Sigmoid colon (tissue), 7 donors: Measurements from ENCODE around the gene UBAP1. TPM values are rescaled to one million over a fixed set of nuclear protein-coding genes. Genes with fewer than 3 reads are reported as not detected.
"Not testable (repeated sequence)": the region's sequence is repeated elsewhere in the genome, so short reads cannot be mapped to it uniquely, and the experiment has no call there.

ENCODE experiments used
- DNase-seq: peaks from one replicate; pipeline ENCODE4 v3.0.0-alpha.2; 2019
- H3K27ac ChIP-seq, 4 donors: fragments of 200-600 bp; sonication (generic); one replicate each; pipeline ENCODE4 v1.5.1; 2016 to 2019; ENCODE audit warnings: mild to moderate bottlenecking in 1 of 4
- H3K27me3 ChIP-seq, 3 donors: fragments of 200-600 bp; sonication (generic); one replicate each; pipeline ENCODE4 v1.5.1; 2019; ENCODE audit warnings: mild to moderate bottlenecking in 1 of 3
- H3K36me3 ChIP-seq, 4 donors: fragments of 200-600 bp; sonication (generic); one replicate each; pipeline ENCODE4 v1.5.1; 2016 to 2019
- H3K4me1 ChIP-seq, 4 donors: fragments of 200-600 bp; sonication (generic); one replicate each; pipeline ENCODE4 v1.5.1; 2017 to 2019
- H3K4me3 ChIP-seq, 4 donors: fragments of 200-600 bp; sonication (generic); one replicate each; pipeline ENCODE4 v1.5.1; 2017 to 2019; ENCODE audit warnings: mild to moderate bottlenecking in 2 of 4, moderate library complexity in 1 of 4
- H3K9me3 ChIP-seq, 4 donors: fragments of 200-600 bp in 3 of 4; sonication (generic) in 3 of 4; one replicate each; pipeline versions ENCODE4 v1.5.1 to v1.6.1; 2013 to 2019
- CTCF ChIP-seq, 4 experiments: fragments of 450-650 bp in 3 of 4; fragments of 200-600 bp in 1 of 4; IDR thresholded peaks; one replicate each; pipeline ENCODE4 v1.5.1; 2016 to 2019; ENCODE audit warnings: antibody characterized with exemption in 4 of 4, mild to moderate bottlenecking in 3 of 4, moderate library complexity in 2 of 4
- EP300 ChIP-seq, 4 donors: sonication (generic); formaldehyde crosslinking; IDR thresholded peaks; one replicate each; pipeline ENCODE4 v1.6.1; 2017; ENCODE audit warnings: antibody characterized with exemption in 4 of 4
- POLR2A ChIP-seq, 2 donors: fragments of 450-650 bp; IDR thresholded peaks; one replicate each; pipeline ENCODE4 v1.6.1; 2016; ENCODE audit warnings: antibody characterized with exemption in 2 of 2, mild to moderate bottlenecking in 2 of 2, moderate library complexity in 2 of 2
- POLR2AphosphoS5 ChIP-seq, 4 donors: sonication (generic); formaldehyde crosslinking; IDR thresholded peaks; one replicate each; pipeline ENCODE4 v1.6.1; 2017; ENCODE audit warnings: antibody characterized with exemption in 4 of 4
- WGBS, 2 donors: extraction: QIAGEN DNeasy Blood & Tissue Kit; methylation state at CpG; one replicate each; pipeline ENCODE4 v1.1.7; 2013; 5-methylcytosine and 5-hydroxymethylcytosine counted together
- intact Hi-C: fragments of 100-400 bp; cut with DNase I; formaldehyde crosslinking; loops from one replicate; pipeline ENCODE4 v1.15.1; 2023
- polyA plus RNA-seq, 3 donors: library from polyadenylated mRNA; stranded (reverse); fragments of 200-250 nt; gene quantifications; one replicate each; pipeline ENCODE4 v1.2.3, GENCODE V29; 2013
- total RNA-seq, 4 donors: library from RNA; depleted of rRNA; stranded (reverse); fragments of >200 nt; gene quantifications; one replicate each; pipeline ENCODE4 v1.1.0, GENCODE V29; 2016
- donor health status: healthy with polysubstance abuse.
- donor health status: Bipolar disorder and iron deficiency.
- donor health status: healthy.

UBAP1 gene
- total and polyA plus RNA-seq, 7 donors = 32.8 to 52.7 (median 42.5) TPM

- 87 to 91% methylated on average over 1 of the region's 1 CpG for WGBS, 2 donors
- Histone ChIP-seq H3K9me3 (no peaks in the 10 kb centered on the region), H3K36me3 (no peaks in the 10 kb centered on the region), H3K4me3 (no peak overlapping the region), H3K4me1 (peaks cover 0 to 6% (median 0%) of the 10 kb centered on the region in 4 donors), H3K27ac (no peak overlapping the region), H3K27me3 (no peaks in the 10 kb centered on the region)
- DNase-seq = no peak
- intact Hi-C loops = no loop called here
- TF ChIP-seq CTCF (IDR thresholded peaks at IDR 0.05) (no peak), POLR2AphosphoS5 (IDR thresholded peaks at IDR 0.05) (no peak), POLR2A (IDR thresholded peaks at IDR 0.05) (no peak), EP300 (IDR thresholded peaks at IDR 0.05) (no peak)
Measured at GRCh38 chr9:34211395-34211794, 32.6 kb downstream of the UBAP1 start.

- intact Hi-C loops, H3K36me3 ChIP-seq, DNase-seq, H3K9me3 ChIP-seq, H3K27me3 ChIP-seq, H3K4me1 ChIP-seq, H3K27ac ChIP-seq, H3K4me3 ChIP-seq: not testable (repeated sequence)
- 39 to 75% methylated on average over 4 of the region's 4 CpGs for WGBS, 2 donors
Measured at GRCh38 chr9:34214354-34215000, 35.6 kb downstream of the UBAP1 start.

- DNase-seq = no peak
- intact Hi-C loops = no loop called here
- Histone ChIP-seq H3K9me3 (no peaks in the 10 kb centered on the region), H3K4me3 (no peak overlapping the region), H3K27me3 (no peaks in the 10 kb centered on the region), H3K27ac (no peak overlapping the region), H3K4me1 (peaks cover 0 to 6% (median 0%) of the 10 kb centered on the region in 4 donors), H3K36me3 (no peaks in the 10 kb centered on the region)
- WGBS, 2 donors = 97 to 98% methylated on average over 3 of the region's 3 CpGs
- TF ChIP-seq POLR2A (IDR thresholded peaks at IDR 0.05) = no peak
- no peak for TF ChIP-seq EP300 (IDR thresholded peaks at IDR 0.05)
- no peak for TF ChIP-seq CTCF (IDR thresholded peaks at IDR 0.05)
- no peak for TF ChIP-seq POLR2AphosphoS5 (IDR thresholded peaks at IDR 0.05)
Measured at GRCh38 chr9:34216325-34216724, 37.5 kb downstream of the UBAP1 start.

- H3K36me3 ChIP-seq, H3K4me3 ChIP-seq, H3K27ac ChIP-seq, H3K4me1 ChIP-seq, DNase-seq, intact Hi-C loops, H3K27me3 ChIP-seq, H3K9me3 ChIP-seq: not testable (repeated sequence)
- WGBS, 2 donors = 94 to 98% methylated on average over 2 of the region's 2 CpGs
Measured at GRCh38 chr9:34217015-34217414, 38.2 kb downstream of the UBAP1 start.

GRCh38 chr9:34218446-34218845 is 39.6 kb downstream of the UBAP1 start:
- Histone ChIP-seq H3K4me3 (no peak overlapping the region), H3K36me3 (no peaks in the 10 kb centered on the region), H3K9me3 (no peaks in the 10 kb centered on the region), H3K4me1 (peaks cover 0 to 6% (median 0%) of the 10 kb centered on the region in 4 donors), H3K27ac (no peak overlapping the region), H3K27me3 (no peaks in the 10 kb centered on the region)
- no peak for DNase-seq
- WGBS, 2 donors = 90 to 92% methylated on average over 5 of the region's 5 CpGs
- no peak for TF ChIP-seq POLR2A (IDR thresholded peaks at IDR 0.05)
- TF ChIP-seq CTCF (IDR thresholded peaks at IDR 0.05) = no peak
- TF ChIP-seq POLR2AphosphoS5 (IDR thresholded peaks at IDR 0.05) = no peak
- TF ChIP-seq EP300 (IDR thresholded peaks at IDR 0.05) = no peak
- intact Hi-C loops = no loop called here

- Histone ChIP-seq H3K9me3 (no peaks in the 10 kb centered on the region), H3K36me3 (no peaks in the 10 kb centered on the region), H3K27ac (no peak overlapping the region), H3K4me1 (peaks cover 0 to 6% (median 0%) of the 10 kb centered on the region in 4 donors), H3K27me3 (no peaks in the 10 kb centered on the region), H3K4me3 (no peak overlapping the region)
- intact Hi-C loops = no loop called here
- 82 to 88% methylated on average over 1 of the region's 1 CpG for WGBS, 2 donors
- DNase-seq = no peak
- no peak for TF ChIP-seq CTCF (IDR thresholded peaks at IDR 0.05)
- TF ChIP-seq POLR2AphosphoS5 (IDR thresholded peaks at IDR 0.05) = no peak
- TF ChIP-seq POLR2A (IDR thresholded peaks at IDR 0.05) = no peak
- TF ChIP-seq EP300 (IDR thresholded peaks at IDR 0.05) = no peak
Measured at GRCh38 chr9:34219421-34219820, 40.6 kb downstream of the UBAP1 start.
